Rectal smooth muscle tissue (tissue), 1 donor: ENCODE data around the gene LIMCH1.

ENCODE experiments used
- H3K27ac ChIP-seq: one replicate; pipeline ENCODE4 v1.7.0; 2013; ENCODE audit warnings: low read depth, low read length, inconsistent platforms
- H3K27me3 ChIP-seq: one replicate; pipeline ENCODE4 v1.7.0; 2013; ENCODE audit warnings: low read length; ENCODE audit not compliant: control insufficient read depth, insufficient read depth
- H3K36me3 ChIP-seq: one replicate; pipeline ENCODE4 v1.7.0; 2013; ENCODE audit warnings: low read length; ENCODE audit not compliant: control insufficient read depth, insufficient read depth
- H3K4me1 ChIP-seq: one replicate; pipeline ENCODE4 v1.7.0; 2013; ENCODE audit warnings: low read length; ENCODE audit not compliant: control insufficient read depth, insufficient read depth
- H3K4me3 ChIP-seq: one replicate; pipeline ENCODE4 v1.7.0; 2013; ENCODE audit warnings: low read length
- H3K9ac ChIP-seq: one replicate; pipeline ENCODE4 v1.7.0; 2013; ENCODE audit warnings: low read length

The LIMCH1 gene

GRCh38 chr4:41601025-41601424 is 63.1 kb downstream of the LIMCH1 start:
- H3K27ac ChIP-seq = no peak overlapping the region

GRCh38 chr4:41602113-41602512 is 64.2 kb downstream of the LIMCH1 start:
- Histone ChIP-seq H3K4me1 (no peaks in the 10 kb centered on the region), H3K4me3 (no peak overlapping the region), H3K27ac (no peak overlapping the region), H3K9ac (no peak overlapping the region), H3K36me3 (no peaks in the 10 kb centered on the region), H3K27me3 (no peaks in the 10 kb centered on the region)

More at GRCh38 chr4:41601025-41601424, 63.1 kb downstream of the LIMCH1 start:
- no peaks in the 10 kb centered on the region for H3K4me1 ChIP-seq
- no peaks in the 10 kb centered on the region for H3K27me3 ChIP-seq
- no peaks in the 10 kb centered on the region for H3K36me3 ChIP-seq
- H3K4me3 ChIP-seq = no peak overlapping the region
- no peak overlapping the region for H3K9ac ChIP-seq

- H3K4me1 ChIP-seq = no peaks in the 10 kb centered on the region
- H3K27ac ChIP-seq = no peak overlapping the region
- no peak overlapping the region for H3K9ac ChIP-seq
- H3K36me3 ChIP-seq = no peaks in the 10 kb centered on the region
- H3K27me3 ChIP-seq = no peaks in the 10 kb centered on the region
- H3K4me3 ChIP-seq = no peak overlapping the region
These were observed 65.0 kb downstream of the LIMCH1 start for GRCh38 chr4:41602886-41603498.

- H3K27ac ChIP-seq = no peak overlapping the region
These were observed 71.9 kb downstream of the LIMCH1 start for GRCh38 chr4:41609851-41610250.

GRCh38 chr4:41610474-41610873 is 72.5 kb downstream of the LIMCH1 start:
- Histone ChIP-seq H3K4me3 (no peak overlapping the region), H3K27ac (no peak overlapping the region), H3K4me1 (peaks cover 6% of the 10 kb centered on the region), H3K27me3 (no peaks in the 10 kb centered on the region), H3K9ac (no peak overlapping the region), H3K36me3 (no peaks in the 10 kb centered on the region)

More at GRCh38 chr4:41609851-41610250, 71.9 kb downstream of the LIMCH1 start:
- no peaks in the 10 kb centered on the region for H3K27me3 ChIP-seq
- H3K4me3 ChIP-seq = no peak overlapping the region
- no peaks in the 10 kb centered on the region for H3K36me3 ChIP-seq
- no peak overlapping the region for H3K9ac ChIP-seq
- peaks cover 6% of the 10 kb centered on the region for H3K4me1 ChIP-seq

GRCh38 chr4:41611124-41611838 is 73.3 kb downstream of the LIMCH1 start:
- Histone ChIP-seq H3K4me1 (peaks cover 6% of the 10 kb centered on the region), H3K4me3 (no peak overlapping the region), H3K27me3 (no peaks in the 10 kb centered on the region), H3K36me3 (no peaks in the 10 kb centered on the region), H3K9ac (no peak overlapping the region), H3K27ac (no peak overlapping the region)

- Histone ChIP-seq H3K9ac (no peak overlapping the region), H3K27ac (peak overlapping the region; percentile 55), H3K4me3 (peak overlapping the region; percentile 16), H3K4me1 (peaks cover 6% of the 10 kb centered on the region), H3K27me3 (no peaks in the 10 kb centered on the region), H3K36me3 (no peaks in the 10 kb centered on the region)
These were observed 74.2 kb downstream of the LIMCH1 start for GRCh38 chr4:41611881-41612871.

- H3K27me3 ChIP-seq = no peaks in the 10 kb centered on the region
These were observed 75.4 kb downstream of the LIMCH1 start for GRCh38 chr4:41613386-41613785.

GRCh38 chr4:41613821-41614220 is 75.9 kb downstream of the LIMCH1 start:
- peak overlapping the region; percentile 70 for H3K27ac ChIP-seq
- H3K27me3 ChIP-seq = no peaks in the 10 kb centered on the region
- no peaks in the 10 kb centered on the region for H3K36me3 ChIP-seq
- peak overlapping the region; percentile 43 for H3K4me3 ChIP-seq
- peaks cover 6% of the 10 kb centered on the region for H3K4me1 ChIP-seq
- no peak overlapping the region for H3K9ac ChIP-seq

More at GRCh38 chr4:41613386-41613785, 75.4 kb downstream of the LIMCH1 start:
- Histone ChIP-seq H3K27ac (peak overlapping the region; percentile 70), H3K36me3 (no peaks in the 10 kb centered on the region), H3K9ac (no peak overlapping the region), H3K4me1 (peaks cover 6% of the 10 kb centered on the region), H3K4me3 (peak overlapping the region; percentile 43)

- Histone ChIP-seq H3K9ac (no peak overlapping the region), H3K36me3 (peaks cover 3% of the 10 kb centered on the region), H3K27ac (no peak overlapping the region), H3K27me3 (no peaks in the 10 kb centered on the region), H3K4me3 (no peak overlapping the region), H3K4me1 (peaks cover 6% of the 10 kb centered on the region)
These were observed 76.6 kb downstream of the LIMCH1 start for GRCh38 chr4:41614519-41614918.

- Histone ChIP-seq H3K27ac (no peak overlapping the region), H3K9ac (no peak overlapping the region), H3K36me3 (peaks cover 3% of the 10 kb centered on the region), H3K4me1 (peaks cover under 1% of the 10 kb centered on the region), H3K27me3 (no peaks in the 10 kb centered on the region), H3K4me3 (no peak overlapping the region)
These were observed 81.2 kb downstream of the LIMCH1 start for GRCh38 chr4:41619161-41619560.

GRCh38 chr4:41620594-41621256 is 82.8 kb downstream of the LIMCH1 start:
- Histone ChIP-seq H3K4me3 (no peak overlapping the region), H3K27ac (no peak overlapping the region), H3K9ac (no peak overlapping the region), H3K27me3 (no peaks in the 10 kb centered on the region), H3K36me3 (peaks cover 3% of the 10 kb centered on the region), H3K4me1 (no peaks in the 10 kb centered on the region)
